Transverse colon (tissue), 4 donors: Measurements from ENCODE around the gene CCNG1. TPM values are rescaled to one million over a fixed set of nuclear protein-coding genes. Genes with fewer than 3 reads are reported as not detected.

Experiments used
- DNase-seq: peaks from one replicate; pipeline ENCODE4 v3.0.0-alpha.2; 2019
- H3K27ac ChIP-seq, 4 donors: fragments of 200-600 bp; sonication (generic); 2 replicates each; pipeline ENCODE4 v1.5.1; 2016 to 2018; ENCODE audit warnings: inconsistent platforms in 4 of 4
- H3K27me3 ChIP-seq: fragments of 200-600 bp; sonication (generic); 2 replicates; pipeline ENCODE4 v1.5.1; 2017; ENCODE audit warnings: inconsistent platforms
- H3K36me3 ChIP-seq, 4 donors: fragments of 200-600 bp; sonication (generic); 2 replicates each; pipeline ENCODE4 v1.5.1; 2017 to 2019; ENCODE audit warnings: inconsistent platforms in 4 of 4
- H3K4me1 ChIP-seq, 4 donors: fragments of 200-600 bp; sonication (generic); 2 replicates each; pipeline ENCODE4 v1.5.1; 2017 to 2020; ENCODE audit warnings: inconsistent platforms in 4 of 4
- H3K4me3 ChIP-seq, 4 donors: fragments of 200-600 bp; sonication (generic); 1 replicate in 1 of 4; 2 replicates in 3 of 4; pipeline versions ENCODE4 v1.5.1 to v1.6.1; 2017 to 2019; ENCODE audit warnings: inconsistent platforms in 4 of 4
- H3K9me3 ChIP-seq, 2 donors: fragments of 200-600 bp; sonication (generic); 2 replicates each; pipeline ENCODE4 v1.5.1; 2017 to 2019; ENCODE audit warnings: inconsistent platforms in 2 of 2
- EP300 ChIP-seq: sonication (generic); formaldehyde crosslinking; IDR thresholded peaks from one replicate; pipeline ENCODE4 v1.6.1; 2017; ENCODE audit warnings: antibody characterized with exemption, low read depth
- POLR2A ChIP-seq: fragments of 450-650 bp; IDR thresholded peaks from one replicate; pipeline ENCODE4 v1.6.1; 2016; ENCODE audit warnings: antibody characterized with exemption, mild to moderate bottlenecking, moderate library complexity
- POLR2AphosphoS5 ChIP-seq, 3 donors: sonication (generic); formaldehyde crosslinking; IDR thresholded peaks; one replicate each; pipeline ENCODE4 v1.6.1; 2016; ENCODE audit warnings: antibody characterized with exemption in 3 of 3
- WGBS, 2 donors: methylation state at CpG; one replicate each; pipeline ENCODE4 v1.1.5; 2018; ENCODE audit warnings: low coverage in 1 of 2; 5-methylcytosine and 5-hydroxymethylcytosine counted together
- in situ Hi-C, 4 donors: fragments of 200-750 bp; cut with MboI; loops; one replicate each; pipeline versions ENCODE4 v1.15.0 to v1.15.1; 2017; ENCODE audit warnings: low sequenced_read_pairs in 3 of 4, low pct_ligation_motif_present in 1 of 4, low pct_unique_long_range_greater_than_20kb in 1 of 4
- intact Hi-C: fragments of 100-400 bp; cut with DNase I; formaldehyde crosslinking; loops from one replicate; pipeline ENCODE4 v1.15.1; 2023; ENCODE audit warnings: low total_unique reads
- total RNA-seq, 4 donors: library from RNA; depleted of rRNA; stranded (reverse); fragments of >200 nt; gene quantifications; one replicate each; pipeline ENCODE4 v1.1.0, GENCODE V29; 2016
- TF ChIP-seq, protein P1 (sequence below), 5 experiments: fragments of 200-600 bp in 3 of 5; fragments of 450-650 bp in 2 of 5; sonication (generic) in 3 of 5; IDR thresholded peaks; 1 replicate in 2 of 5; 2 replicates in 3 of 5; pipeline ENCODE4 v1.5.1; 2016 to 2017; ENCODE audit warnings: antibody characterized with exemption in 5 of 5, inconsistent platforms in 3 of 5, mild to moderate bottlenecking in 2 of 5, moderate library complexity in 1 of 5

CCNG1 gene
- total RNA-seq, 4 donors from 2014 or later: 164 to 293 (median 180) TPM

DNA sequence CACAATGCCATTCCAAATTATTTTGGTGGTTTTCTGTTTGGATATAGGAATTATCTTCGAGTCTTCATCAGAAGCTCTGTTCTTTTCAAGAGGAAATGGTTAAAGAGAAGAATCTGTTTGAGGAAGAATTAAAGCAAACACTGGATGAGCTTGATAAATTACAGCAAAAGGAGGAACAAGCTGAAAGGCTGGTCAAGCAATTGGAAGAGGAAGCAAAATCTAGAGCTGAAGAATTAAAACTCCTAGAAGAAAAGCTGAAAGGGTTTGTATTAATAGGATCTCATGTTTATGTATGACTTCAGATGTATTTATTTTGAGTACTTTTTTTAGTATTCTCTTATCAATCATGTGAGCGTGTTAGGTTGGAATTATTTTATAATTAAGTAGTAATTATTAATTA is 38.0 kb downstream of the CCNG1 start:
- TF ChIP-seq, protein P1, sequence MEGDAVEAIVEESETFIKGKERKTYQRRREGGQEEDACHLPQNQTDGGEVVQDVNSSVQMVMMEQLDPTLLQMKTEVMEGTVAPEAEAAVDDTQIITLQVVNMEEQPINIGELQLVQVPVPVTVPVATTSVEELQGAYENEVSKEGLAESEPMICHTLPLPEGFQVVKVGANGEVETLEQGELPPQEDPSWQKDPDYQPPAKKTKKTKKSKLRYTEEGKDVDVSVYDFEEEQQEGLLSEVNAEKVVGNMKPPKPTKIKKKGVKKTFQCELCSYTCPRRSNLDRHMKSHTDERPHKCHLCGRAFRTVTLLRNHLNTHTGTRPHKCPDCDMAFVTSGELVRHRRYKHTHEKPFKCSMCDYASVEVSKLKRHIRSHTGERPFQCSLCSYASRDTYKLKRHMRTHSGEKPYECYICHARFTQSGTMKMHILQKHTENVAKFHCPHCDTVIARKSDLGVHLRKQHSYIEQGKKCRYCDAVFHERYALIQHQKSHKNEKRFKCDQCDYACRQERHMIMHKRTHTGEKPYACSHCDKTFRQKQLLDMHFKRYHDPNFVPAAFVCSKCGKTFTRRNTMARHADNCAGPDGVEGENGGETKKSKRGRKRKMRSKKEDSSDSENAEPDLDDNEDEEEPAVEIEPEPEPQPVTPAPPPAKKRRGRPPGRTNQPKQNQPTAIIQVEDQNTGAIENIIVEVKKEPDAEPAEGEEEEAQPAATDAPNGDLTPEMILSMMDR (IDR thresholded peaks at IDR 0.05): no peak
- in situ Hi-C loops: no loop called here
- no peaks in the 10 kb centered on the region for H3K36me3 ChIP-seq
- no peak for DNase-seq
- WGBS, 2 donors: 90 to 92% methylated on average over 2 of the region's 2 CpGs
- no peaks in the 10 kb centered on the region for H3K9me3 ChIP-seq
- intact Hi-C loops: no loop called here
- H3K27ac ChIP-seq: no peak overlapping the region
- no peak overlapping the region for H3K4me3 ChIP-seq
- no peaks in the 10 kb centered on the region for H3K27me3 ChIP-seq
- no peaks in the 10 kb centered on the region for H3K4me1 ChIP-seq

DNA sequence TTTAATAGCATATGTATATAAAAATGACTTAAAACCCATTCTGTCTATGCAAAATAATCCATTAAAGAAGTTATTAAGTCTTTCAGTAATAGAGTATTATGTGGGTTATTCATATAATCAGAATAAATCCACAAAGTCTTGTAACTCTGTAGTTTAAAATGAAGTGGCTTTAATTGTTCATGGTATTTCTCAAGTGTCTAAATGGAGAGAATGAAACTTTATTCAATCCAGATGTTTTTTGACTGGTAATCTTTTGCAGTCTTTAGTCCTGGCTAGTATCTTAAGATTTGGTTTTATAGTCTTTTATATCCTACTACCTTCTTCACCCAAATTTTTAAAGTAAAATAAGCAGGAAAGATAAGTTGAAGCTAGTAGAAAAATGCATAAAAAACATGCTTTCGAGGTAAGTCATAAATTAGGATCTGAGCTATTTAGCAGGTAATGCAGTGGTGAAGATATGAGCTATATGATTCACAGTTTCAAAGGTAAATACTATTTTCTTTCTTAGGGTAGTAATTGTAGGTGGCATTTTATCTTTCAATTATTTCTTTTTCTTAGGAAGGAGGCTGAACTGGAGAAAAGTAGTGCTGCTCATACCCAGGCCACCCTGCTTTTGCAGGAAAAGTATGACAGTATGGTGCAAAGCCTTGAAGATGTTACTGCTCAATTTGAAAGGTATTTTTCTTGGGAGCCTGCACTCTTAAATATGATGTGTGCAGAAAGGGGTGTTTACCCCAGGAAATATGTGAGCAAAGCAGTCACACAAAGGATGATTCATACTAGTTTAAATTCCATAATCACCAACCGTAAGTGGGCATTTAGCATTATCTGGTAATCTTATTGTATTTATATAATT is 41.0 kb downstream of the CCNG1 start:
- Histone ChIP-seq H3K9me3 (no peaks in the 10 kb centered on the region), H3K4me3 (no peak overlapping the region), H3K4me1 (no peaks in the 10 kb centered on the region), H3K27me3 (no peaks in the 10 kb centered on the region), H3K27ac (no peak overlapping the region), H3K36me3 (no peaks in the 10 kb centered on the region)
- no peak for DNase-seq
- WGBS, 2 donors: 86 to 88% methylated on average over 2 of the region's 2 CpGs
- in situ Hi-C loops (no loop called here), intact Hi-C loops (no loop called here)
- TF ChIP-seq, protein P1 (IDR thresholded peaks at IDR 0.05): no peak
- TF ChIP-seq POLR2AphosphoS5 (IDR thresholded peaks at IDR 0.05) (no peak), EP300 (no peak), POLR2A (no peak)

DNA sequence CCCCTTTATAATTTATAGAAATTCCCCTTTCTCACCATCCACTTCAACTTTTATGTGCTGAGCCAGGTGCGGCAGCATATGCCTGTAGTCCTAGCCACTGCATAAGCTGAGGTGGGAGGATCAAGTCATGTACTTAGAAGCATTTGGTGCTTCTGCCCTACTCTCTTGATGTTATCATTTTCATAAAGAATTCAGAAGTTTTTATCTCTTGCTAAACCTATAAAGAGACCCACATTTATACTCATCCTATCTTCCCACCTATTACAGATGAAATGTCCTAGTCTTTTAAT is 41.5 kb downstream of the CCNG1 start:
- H3K27ac ChIP-seq: no peak overlapping the region
- WGBS, 2 donors: 97 to 100% methylated on average over 1 of the region's 1 CpG
- H3K27me3 ChIP-seq: no peaks in the 10 kb centered on the region
- no peaks in the 10 kb centered on the region for H3K36me3 ChIP-seq
- intact Hi-C loops: no loop called here
- TF ChIP-seq POLR2AphosphoS5 (IDR thresholded peaks at IDR 0.05): no peak
- no peak for TF ChIP-seq EP300
- no peak for TF ChIP-seq POLR2A
- TF ChIP-seq, protein P1 (IDR thresholded peaks at IDR 0.05): no peak
- H3K4me3 ChIP-seq: no peak overlapping the region
- H3K9me3 ChIP-seq: no peaks in the 10 kb centered on the region
- DNase-seq: no peak
- in situ Hi-C loops: no loop called here
- no peaks in the 10 kb centered on the region for H3K4me1 ChIP-seq

DNA sequence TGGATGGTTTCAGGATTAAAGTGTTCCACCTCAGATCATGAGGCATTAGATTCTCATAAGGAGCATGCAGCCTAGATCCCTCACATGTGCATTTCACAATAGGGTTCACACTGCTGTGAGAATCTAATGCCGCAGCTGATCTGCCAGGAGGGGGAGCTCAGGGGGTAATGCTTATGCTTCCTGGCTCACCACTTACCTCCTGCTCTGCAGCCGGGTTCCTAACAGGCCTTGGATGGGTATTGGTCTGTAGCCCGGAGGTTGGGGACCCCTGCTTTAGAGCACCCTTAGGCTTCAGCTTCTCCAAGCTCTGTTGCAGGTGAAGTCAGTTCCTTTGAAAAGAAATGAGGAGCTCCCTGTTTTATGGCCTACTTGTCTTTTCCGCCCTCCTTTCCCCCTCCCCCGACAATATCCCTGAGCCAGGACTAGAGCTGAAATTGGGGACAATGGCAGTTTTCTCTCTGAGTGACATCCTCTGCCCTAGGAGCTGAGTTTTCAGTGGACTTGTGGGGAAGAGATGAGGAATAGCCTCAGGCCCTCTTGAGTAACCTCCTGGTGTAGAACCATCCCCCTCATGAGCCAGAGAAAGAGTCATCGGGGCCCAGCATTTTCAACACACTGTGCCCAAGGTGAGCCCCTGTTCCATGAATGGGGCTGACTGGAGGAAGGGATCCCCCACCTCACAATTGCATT is 51.8 kb downstream of the CCNG1 start:
- no peaks in the 10 kb centered on the region for H3K4me1 ChIP-seq
- H3K36me3 ChIP-seq: no peaks in the 10 kb centered on the region
- H3K27ac ChIP-seq: no peak overlapping the region
- no peak overlapping the region for H3K4me3 ChIP-seq
- intact Hi-C loops: no loop called here
- TF ChIP-seq POLR2AphosphoS5 (IDR thresholded peaks at IDR 0.05) (no peak), EP300 (no peak), POLR2A (no peak)
- TF ChIP-seq, protein P1 (IDR thresholded peaks at IDR 0.05): no peak
- H3K27me3 ChIP-seq: no peaks in the 10 kb centered on the region
- no peaks in the 10 kb centered on the region for H3K9me3 ChIP-seq
- no peak for DNase-seq
- in situ Hi-C loops: no loop called here
- WGBS, 2 donors: 93% methylated on average over 6 of the region's 6 CpGs; no CpG with 5 or more reads in 1 of the 2 donors
